ENCODE results near the gene DEGS2. TPM values are rescaled to one million over a fixed set of nuclear protein-coding genes. Genes with fewer than 3 reads are reported as not detected.

DEGS2 gene
- total RNA-seq, 1 donor from 2014 or later = 1.3 TPM

DNA sequence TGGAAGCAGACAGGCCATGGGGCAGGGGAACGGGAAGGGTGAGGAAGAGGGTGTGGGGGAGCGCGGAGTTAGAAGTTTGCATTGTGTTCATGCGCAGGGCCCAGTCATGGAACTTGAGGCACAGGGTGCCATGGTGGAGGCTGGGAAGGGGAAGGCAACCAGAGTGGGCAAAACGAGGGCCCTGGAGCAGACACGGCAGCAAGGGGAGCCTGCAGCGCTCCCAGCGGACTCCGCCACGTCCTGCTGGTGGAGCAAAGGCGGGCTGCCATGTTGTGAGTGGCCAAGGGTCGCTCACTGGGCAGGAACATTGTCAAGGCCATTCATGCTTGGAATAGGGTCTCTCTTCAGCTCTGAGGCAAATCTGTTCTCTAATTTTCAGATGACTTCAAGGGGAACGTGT is 20.5 kb downstream of the DEGS2 start:
- peaks cover 30% of the 10 kb centered on the region for H3K4me1 Mint-ChIP-seq (ENCODE audit: low read depth)

DNA sequence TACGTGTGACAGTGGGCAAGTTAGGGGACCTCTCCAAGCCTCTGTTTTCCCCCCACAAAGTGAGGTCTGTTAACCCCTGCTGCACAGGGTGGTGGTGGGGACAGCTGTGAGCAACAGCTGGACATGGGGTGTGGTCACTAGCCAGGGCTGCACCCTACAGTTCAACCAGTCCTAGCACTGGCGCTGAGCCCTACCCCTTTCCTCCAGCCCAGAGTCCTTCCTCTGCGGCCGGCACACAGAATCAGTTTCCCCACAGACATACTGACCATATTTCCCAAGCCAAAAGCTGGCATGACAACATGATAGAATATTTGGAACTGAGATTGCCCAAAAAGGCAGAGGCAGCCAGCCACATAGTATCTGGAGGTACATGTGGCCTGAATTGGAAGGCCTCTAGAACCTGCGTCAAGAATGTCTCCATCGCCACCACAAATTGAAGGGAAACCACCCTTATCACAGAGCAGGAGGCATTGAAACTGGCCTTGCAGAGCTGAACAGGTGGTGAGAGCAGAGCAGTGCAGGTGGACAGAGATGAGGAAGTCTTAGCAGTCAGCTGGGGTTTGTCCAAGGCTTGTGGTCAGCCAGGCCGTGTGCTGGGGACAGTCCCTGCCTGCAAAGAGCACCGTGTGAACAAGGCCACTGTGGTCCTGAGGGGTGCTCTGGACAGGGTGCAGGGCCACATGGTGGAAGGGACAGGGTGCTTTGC is 21.2 kb downstream of the DEGS2 start:
- Mint-ChIP-seq H3K4me3 (ENCODE audit: low read depth) (no peak overlapping the region), H3K27ac (peak overlapping the region; percentile 71), H3K9me3 (ENCODE audit: low read depth) (no peaks in the 10 kb centered on the region), H3K36me3 (ENCODE audit: insufficient read depth) (peaks cover 12% of the 10 kb centered on the region), H3K4me1 (ENCODE audit: low read depth) (peaks cover 28% of the 10 kb centered on the region), H3K27me3 (no peaks in the 10 kb centered on the region)
- no peak for DNase-seq (ENCODE audit: low spot score, unreplicated experiment)
- TF ChIP-seq, protein P1, sequence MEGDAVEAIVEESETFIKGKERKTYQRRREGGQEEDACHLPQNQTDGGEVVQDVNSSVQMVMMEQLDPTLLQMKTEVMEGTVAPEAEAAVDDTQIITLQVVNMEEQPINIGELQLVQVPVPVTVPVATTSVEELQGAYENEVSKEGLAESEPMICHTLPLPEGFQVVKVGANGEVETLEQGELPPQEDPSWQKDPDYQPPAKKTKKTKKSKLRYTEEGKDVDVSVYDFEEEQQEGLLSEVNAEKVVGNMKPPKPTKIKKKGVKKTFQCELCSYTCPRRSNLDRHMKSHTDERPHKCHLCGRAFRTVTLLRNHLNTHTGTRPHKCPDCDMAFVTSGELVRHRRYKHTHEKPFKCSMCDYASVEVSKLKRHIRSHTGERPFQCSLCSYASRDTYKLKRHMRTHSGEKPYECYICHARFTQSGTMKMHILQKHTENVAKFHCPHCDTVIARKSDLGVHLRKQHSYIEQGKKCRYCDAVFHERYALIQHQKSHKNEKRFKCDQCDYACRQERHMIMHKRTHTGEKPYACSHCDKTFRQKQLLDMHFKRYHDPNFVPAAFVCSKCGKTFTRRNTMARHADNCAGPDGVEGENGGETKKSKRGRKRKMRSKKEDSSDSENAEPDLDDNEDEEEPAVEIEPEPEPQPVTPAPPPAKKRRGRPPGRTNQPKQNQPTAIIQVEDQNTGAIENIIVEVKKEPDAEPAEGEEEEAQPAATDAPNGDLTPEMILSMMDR (IDR thresholded peaks at IDR 0.05; ENCODE audit: unreplicated experiment) = no peak

More for the DNA sequence above, 20.5 kb downstream of the DEGS2 start:
- TF ChIP-seq, protein P1 (IDR thresholded peaks at IDR 0.05; ENCODE audit: unreplicated experiment) = no peak
- no peak for DNase-seq (ENCODE audit: low spot score, unreplicated experiment)
- Mint-ChIP-seq H3K27ac (no peak overlapping the region), H3K36me3 (ENCODE audit: insufficient read depth) (peaks cover 7% of the 10 kb centered on the region), H3K4me3 (ENCODE audit: low read depth) (no peak overlapping the region), H3K27me3 (no peaks in the 10 kb centered on the region), H3K9me3 (ENCODE audit: low read depth) (no peaks in the 10 kb centered on the region)

DNA sequence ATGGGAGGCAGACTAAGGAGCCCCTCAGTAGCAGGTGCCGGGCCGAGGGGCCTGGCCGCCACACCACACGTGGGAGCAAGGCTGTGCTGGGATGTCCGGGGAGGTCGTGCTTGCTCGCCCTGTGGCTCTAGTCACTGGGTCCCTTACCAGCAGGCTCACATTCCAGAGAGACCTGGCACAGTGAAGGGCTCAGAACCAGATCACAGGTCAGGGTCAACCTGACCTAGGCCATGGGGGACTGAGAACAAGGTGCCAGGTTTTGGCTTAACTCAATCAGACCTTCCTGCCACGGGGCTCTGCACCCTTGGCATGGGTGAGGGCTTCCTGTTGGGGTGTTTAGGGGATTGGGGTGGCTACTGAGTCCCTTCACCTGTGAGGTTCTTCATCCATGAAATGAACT is 22.3 kb downstream of the DEGS2 start:
- no peak overlapping the region for H3K4me3 Mint-ChIP-seq (ENCODE audit: low read depth)
- TF ChIP-seq, protein P1 (IDR thresholded peaks at IDR 0.05; ENCODE audit: unreplicated experiment) = no peak
- H3K27me3 Mint-ChIP-seq = no peaks in the 10 kb centered on the region
- DNase-seq (ENCODE audit: low spot score, unreplicated experiment) = no peak
- H3K36me3 Mint-ChIP-seq (ENCODE audit: insufficient read depth) = peaks cover 12% of the 10 kb centered on the region
- no peaks in the 10 kb centered on the region for H3K9me3 Mint-ChIP-seq (ENCODE audit: low read depth)
- peaks cover 20% of the 10 kb centered on the region for H3K4me1 Mint-ChIP-seq (ENCODE audit: low read depth)
- no peak overlapping the region for H3K27ac Mint-ChIP-seq

DNA sequence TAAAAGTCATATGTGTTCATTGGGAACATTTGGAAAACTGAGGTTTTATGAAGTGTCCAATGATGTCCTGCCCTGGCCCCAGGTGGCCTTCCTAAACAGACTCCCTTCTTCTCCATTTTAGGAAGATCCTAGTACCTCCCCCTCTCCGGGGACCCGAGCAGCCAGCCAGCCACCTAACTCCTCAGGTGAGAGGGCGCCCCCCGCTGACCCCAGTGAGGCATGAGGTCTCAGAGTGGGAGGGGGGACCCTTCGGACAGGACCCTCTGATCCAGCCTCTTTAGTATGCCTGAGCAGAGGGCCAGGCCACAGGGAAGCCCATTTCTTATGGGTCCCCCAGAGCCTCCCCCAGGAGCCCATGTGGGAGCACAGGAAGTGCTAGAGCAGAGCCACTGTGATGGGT is 23.7 kb downstream of the DEGS2 start:
- TF ChIP-seq, protein P1 (IDR thresholded peaks at IDR 0.05; ENCODE audit: unreplicated experiment) = no peak
- H3K4me1 Mint-ChIP-seq (ENCODE audit: low read depth) = peaks cover 17% of the 10 kb centered on the region
- no peak overlapping the region for H3K27ac Mint-ChIP-seq
- H3K27me3 Mint-ChIP-seq = no peaks in the 10 kb centered on the region
- H3K36me3 Mint-ChIP-seq (ENCODE audit: insufficient read depth) = peaks cover 15% of the 10 kb centered on the region
- H3K9me3 Mint-ChIP-seq (ENCODE audit: low read depth) = no peaks in the 10 kb centered on the region
- H3K4me3 Mint-ChIP-seq (ENCODE audit: low read depth) = no peak overlapping the region
- no peak for DNase-seq (ENCODE audit: low spot score, unreplicated experiment)

DNA sequence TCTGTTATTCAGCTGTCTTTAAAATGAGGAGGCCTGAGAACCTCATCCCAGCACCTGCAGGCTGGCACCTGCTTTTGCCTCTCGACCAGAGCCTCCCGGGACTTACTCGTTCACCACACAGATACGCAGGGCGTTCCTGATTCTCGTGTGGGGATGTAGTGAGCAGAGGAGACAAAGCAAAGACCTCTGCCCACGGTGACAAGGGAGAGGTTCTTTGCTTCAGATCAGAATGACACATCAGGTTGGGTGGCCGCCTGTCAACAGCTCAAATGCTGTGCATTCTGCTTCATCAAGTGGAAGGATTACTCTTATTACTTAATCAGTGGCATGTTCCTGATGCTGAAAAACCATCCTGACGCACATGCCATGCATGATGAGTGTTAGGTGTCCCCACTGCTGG is 24.4 kb downstream of the DEGS2 start:
- peaks cover 12% of the 10 kb centered on the region for H3K4me1 Mint-ChIP-seq (ENCODE audit: low read depth)
- H3K36me3 Mint-ChIP-seq (ENCODE audit: insufficient read depth) = peaks cover 15% of the 10 kb centered on the region
- no peaks in the 10 kb centered on the region for H3K9me3 Mint-ChIP-seq (ENCODE audit: low read depth)
- no peaks in the 10 kb centered on the region for H3K27me3 Mint-ChIP-seq
- DNase-seq (ENCODE audit: low spot score, unreplicated experiment) = no peak
- TF ChIP-seq, protein P1 (IDR thresholded peaks at IDR 0.05; ENCODE audit: unreplicated experiment) = no peak
- no peak overlapping the region for H3K4me3 Mint-ChIP-seq (ENCODE audit: low read depth)
- no peak overlapping the region for H3K27ac Mint-ChIP-seq

Measured in progenitor cell of endocrine pancreas (in vitro differentiated cells).